Vagina (tissue), 2 donors: ENCODE results near the gene B3GALNT2. TPM values are rescaled to one million over a fixed set of nuclear protein-coding genes. Genes with fewer than 3 reads are reported as not detected.

Source experiments
- DNase-seq, 2 donors: peaks; one replicate each; pipeline ENCODE4 v3.0.0-alpha.2; 2017; ENCODE audit errors: extremely low spot score in 2 of 2
- H3K27ac ChIP-seq: fragments of 200-600 bp; sonication (generic); one replicate; pipeline ENCODE4 v1.5.1; 2019
- H3K27me3 ChIP-seq: fragments of 200-600 bp; sonication (generic); one replicate; pipeline ENCODE4 v1.5.1; 2019
- H3K36me3 ChIP-seq, 2 donors: fragments of 200-600 bp; sonication (generic); one replicate each; pipeline ENCODE4 v1.5.1; 2017 to 2019
- H3K4me1 ChIP-seq: fragments of 200-600 bp; sonication (generic); one replicate; pipeline ENCODE4 v1.5.1; 2019
- H3K4me3 ChIP-seq, 2 donors: fragments of 200-600 bp; sonication (generic); 1 replicate in 1 of 2; 2 replicates in 1 of 2; pipeline ENCODE4 v1.5.1; 2016 to 2019
- H3K9me3 ChIP-seq: fragments of 200-600 bp; sonication (generic); one replicate; pipeline ENCODE4 v1.5.1; 2019
- POLR2A ChIP-seq, 2 donors: fragments of 450-650 bp; IDR thresholded peaks; one replicate each; pipeline ENCODE4 v1.6.1; 2017; ENCODE audit warnings: antibody characterized with exemption in 2 of 2, mild to moderate bottlenecking in 2 of 2, moderate library complexity in 2 of 2
- POLR2AphosphoS5 ChIP-seq, 2 donors: sonication (generic); formaldehyde crosslinking; IDR thresholded peaks; one replicate each; pipeline ENCODE4 v1.9.0; 2017; ENCODE audit warnings: antibody characterized with exemption in 2 of 2, mild to moderate bottlenecking in 2 of 2, low read depth in 1 of 2; ENCODE audit not compliant: insufficient read depth in 1 of 2
- intact Hi-C: fragments of 100-400 bp; cut with DNase I; formaldehyde crosslinking; loops from one replicate; pipeline ENCODE4 v1.15.1; 2023
- total RNA-seq: library from RNA; depleted of rRNA; stranded (reverse); fragments of >200 nt; gene quantifications from one replicate; pipeline ENCODE4 v1.2.3, GENCODE V29; 2016
- TF ChIP-seq, protein P1 (sequence below), 3 experiments: fragments of 450-650 bp in 2 of 3; fragments of 200-600 bp in 1 of 3; sonication (generic) in 1 of 3; IDR thresholded peaks; one replicate each; pipeline ENCODE4 v1.5.1; 2017 to 2019; ENCODE audit warnings: antibody characterized with exemption in 3 of 3, mild to moderate bottlenecking in 2 of 3, moderate library complexity in 2 of 3

The B3GALNT2 gene
- total RNA-seq, 1 donor from 2014 or later: 48.6 TPM

DNA sequence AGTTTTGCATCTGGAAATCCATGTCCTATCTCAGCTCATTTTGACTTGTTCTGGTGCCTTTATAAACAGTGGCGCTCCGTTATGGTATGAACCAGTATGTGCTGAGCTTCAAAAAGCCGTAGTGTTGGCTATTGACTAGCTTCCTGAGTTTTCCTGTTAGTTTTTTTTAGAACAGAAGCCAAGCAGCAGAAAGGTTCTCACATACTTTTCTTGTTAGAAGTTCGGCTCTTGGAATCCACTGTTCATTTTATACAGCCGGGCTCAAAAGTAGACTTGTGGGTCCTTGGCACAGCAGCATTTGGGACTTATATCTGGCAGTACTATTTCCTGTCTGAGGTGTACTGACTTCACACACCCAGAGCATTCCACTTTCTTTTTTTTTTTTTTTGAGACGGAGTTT, 73.3 kb downstream of the B3GALNT2 start:
- intact Hi-C loops: no loop called here
- Histone ChIP-seq H3K36me3 (peaks cover 0 to 11% of the 10 kb centered on the region in 2 donors), H3K4me3 (no peak overlapping the region), H3K27ac (no peak overlapping the region), H3K9me3 (no peaks in the 10 kb centered on the region), H3K4me1 (no peaks in the 10 kb centered on the region), H3K27me3 (no peaks in the 10 kb centered on the region)
- TF ChIP-seq, protein P1, sequence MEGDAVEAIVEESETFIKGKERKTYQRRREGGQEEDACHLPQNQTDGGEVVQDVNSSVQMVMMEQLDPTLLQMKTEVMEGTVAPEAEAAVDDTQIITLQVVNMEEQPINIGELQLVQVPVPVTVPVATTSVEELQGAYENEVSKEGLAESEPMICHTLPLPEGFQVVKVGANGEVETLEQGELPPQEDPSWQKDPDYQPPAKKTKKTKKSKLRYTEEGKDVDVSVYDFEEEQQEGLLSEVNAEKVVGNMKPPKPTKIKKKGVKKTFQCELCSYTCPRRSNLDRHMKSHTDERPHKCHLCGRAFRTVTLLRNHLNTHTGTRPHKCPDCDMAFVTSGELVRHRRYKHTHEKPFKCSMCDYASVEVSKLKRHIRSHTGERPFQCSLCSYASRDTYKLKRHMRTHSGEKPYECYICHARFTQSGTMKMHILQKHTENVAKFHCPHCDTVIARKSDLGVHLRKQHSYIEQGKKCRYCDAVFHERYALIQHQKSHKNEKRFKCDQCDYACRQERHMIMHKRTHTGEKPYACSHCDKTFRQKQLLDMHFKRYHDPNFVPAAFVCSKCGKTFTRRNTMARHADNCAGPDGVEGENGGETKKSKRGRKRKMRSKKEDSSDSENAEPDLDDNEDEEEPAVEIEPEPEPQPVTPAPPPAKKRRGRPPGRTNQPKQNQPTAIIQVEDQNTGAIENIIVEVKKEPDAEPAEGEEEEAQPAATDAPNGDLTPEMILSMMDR (IDR thresholded peaks at IDR 0.05): no peak
- no peak for TF ChIP-seq POLR2AphosphoS5 (IDR thresholded peaks at IDR 0.05; ENCODE audit: insufficient read depth in 1 of 2, low read depth in 1 of 2)
- TF ChIP-seq POLR2A (IDR thresholded peaks at IDR 0.05): no peak
- DNase-seq: no peak

DNA sequence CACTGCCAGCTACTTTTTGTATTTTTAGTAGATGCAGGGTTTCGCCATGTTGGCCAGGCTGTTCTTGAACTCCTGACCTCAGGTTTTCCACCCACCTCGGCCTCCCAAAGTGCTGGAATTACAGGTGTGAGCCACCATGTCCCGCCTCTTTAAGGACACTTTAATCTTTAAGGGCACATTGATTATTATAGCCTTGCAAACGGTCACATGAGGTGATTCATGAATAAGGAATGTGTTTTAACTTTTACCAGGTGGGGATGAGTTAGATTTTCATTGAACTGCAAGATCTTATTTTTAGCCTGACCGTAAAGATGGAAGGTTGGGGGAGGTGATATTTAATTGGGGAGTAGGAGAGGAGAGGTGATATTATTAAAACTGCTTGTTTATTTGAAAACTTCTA, 75.1 kb downstream of the B3GALNT2 start:
- peaks cover 0 to 5% of the 10 kb centered on the region in 2 donors for H3K36me3 ChIP-seq
- no peaks in the 10 kb centered on the region for H3K27me3 ChIP-seq
- no peak overlapping the region for H3K27ac ChIP-seq
- no peaks in the 10 kb centered on the region for H3K4me1 ChIP-seq
- no peak overlapping the region for H3K4me3 ChIP-seq
- no peak for TF ChIP-seq POLR2A (IDR thresholded peaks at IDR 0.05)
- TF ChIP-seq, protein P1 (IDR thresholded peaks at IDR 0.05): no peak
- TF ChIP-seq POLR2AphosphoS5 (IDR thresholded peaks at IDR 0.05; ENCODE audit: insufficient read depth in 1 of 2, low read depth in 1 of 2): no peak
- intact Hi-C loops: no loop called here
- H3K9me3 ChIP-seq: no peaks in the 10 kb centered on the region
- DNase-seq: no peak

DNA sequence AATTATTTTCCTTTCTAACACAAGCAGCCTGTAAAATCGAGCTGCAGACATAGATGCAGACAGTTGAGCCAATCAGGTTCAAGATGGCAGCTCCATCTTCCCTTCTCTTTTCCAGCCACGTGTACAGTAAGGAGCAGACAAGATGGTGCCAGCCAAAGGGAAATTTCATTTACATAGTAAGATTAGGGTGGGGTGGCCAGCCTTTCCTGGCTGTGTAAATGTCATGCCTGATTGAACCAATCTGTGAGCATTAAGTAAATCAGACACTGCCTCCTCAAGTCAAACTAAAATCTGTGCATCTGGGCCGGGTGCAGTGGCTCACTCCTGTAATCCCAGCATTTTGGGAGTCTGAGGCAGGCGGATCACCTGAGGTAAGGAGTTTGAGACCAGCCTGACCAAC, 76.8 kb downstream of the B3GALNT2 start:
- H3K27me3 ChIP-seq: no peaks in the 10 kb centered on the region
- H3K9me3 ChIP-seq: no peaks in the 10 kb centered on the region
- no peak overlapping the region for H3K27ac ChIP-seq
- no peaks in the 10 kb centered on the region for H3K4me1 ChIP-seq
- DNase-seq: no peak
- intact Hi-C loops: no loop called here
- H3K36me3 ChIP-seq: no peaks in the 10 kb centered on the region
- TF ChIP-seq POLR2A (IDR thresholded peaks at IDR 0.05) (no peak), POLR2AphosphoS5 (IDR thresholded peaks at IDR 0.05; ENCODE audit: insufficient read depth in 1 of 2, low read depth in 1 of 2) (no peak)
- TF ChIP-seq, protein P1 (IDR thresholded peaks at IDR 0.05): no peak
- no peak overlapping the region for H3K4me3 ChIP-seq

DNA sequence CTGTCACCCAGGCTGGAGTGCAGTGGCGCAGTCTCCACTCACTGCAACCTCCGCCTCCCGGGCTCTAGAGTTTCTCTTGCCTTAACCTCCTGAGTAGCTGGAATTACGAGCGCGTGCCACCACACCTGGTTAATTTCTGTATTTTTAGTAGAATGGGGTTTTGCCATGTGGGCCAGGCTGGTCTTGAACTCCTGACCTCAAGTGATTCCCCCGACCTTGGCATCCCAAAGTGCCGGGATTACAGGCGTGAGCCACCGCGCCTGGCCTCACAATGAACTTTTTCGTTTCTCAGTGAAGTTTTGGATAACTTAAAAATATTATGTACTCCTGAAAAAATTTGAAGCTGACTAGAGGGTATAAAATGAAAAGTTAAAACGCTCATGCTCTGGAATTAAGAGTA, 77.6 kb downstream of the B3GALNT2 start:
- H3K27ac ChIP-seq: no peak overlapping the region
- intact Hi-C loops: no loop called here
- H3K4me1 ChIP-seq: no peaks in the 10 kb centered on the region
- H3K27me3 ChIP-seq: no peaks in the 10 kb centered on the region
- H3K36me3 ChIP-seq: no peaks in the 10 kb centered on the region
- TF ChIP-seq POLR2AphosphoS5 (IDR thresholded peaks at IDR 0.05; ENCODE audit: insufficient read depth in 1 of 2, low read depth in 1 of 2) (no peak), POLR2A (IDR thresholded peaks at IDR 0.05) (no peak)
- TF ChIP-seq, protein P1 (IDR thresholded peaks at IDR 0.05): no peak
- H3K4me3 ChIP-seq: no peak overlapping the region
- DNase-seq: no peak
- H3K9me3 ChIP-seq: no peaks in the 10 kb centered on the region

DNA sequence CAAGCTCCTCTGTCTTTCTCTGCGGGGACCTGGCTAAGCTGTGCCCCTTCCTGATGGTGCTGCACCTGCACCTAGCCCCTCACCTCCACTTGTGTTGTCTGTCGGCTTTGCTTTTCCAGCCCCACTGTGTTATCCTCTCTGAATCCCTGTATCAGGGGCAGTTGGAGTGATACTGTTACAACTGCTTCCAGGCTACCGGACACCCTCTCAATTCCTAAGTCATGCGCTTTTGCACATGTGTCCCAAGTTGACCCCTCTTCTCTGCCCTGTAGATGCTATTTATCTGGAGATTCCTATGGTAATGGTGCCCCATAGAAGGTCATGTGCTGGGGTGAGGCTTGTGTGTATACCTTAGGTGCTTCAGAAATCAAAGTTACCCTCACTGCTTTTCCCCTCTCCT, 78.1 kb downstream of the B3GALNT2 start:
- no peaks in the 10 kb centered on the region for H3K36me3 ChIP-seq
- TF ChIP-seq POLR2A (IDR thresholded peaks at IDR 0.05): no peak
- TF ChIP-seq, protein P1 (IDR thresholded peaks at IDR 0.05): no peak
- no peak for TF ChIP-seq POLR2AphosphoS5 (IDR thresholded peaks at IDR 0.05; ENCODE audit: insufficient read depth in 1 of 2, low read depth in 1 of 2)
- no peak for DNase-seq
- H3K27ac ChIP-seq: no peak overlapping the region
- H3K9me3 ChIP-seq: no peaks in the 10 kb centered on the region
- no peaks in the 10 kb centered on the region for H3K4me1 ChIP-seq
- intact Hi-C loops: no loop called here
- H3K4me3 ChIP-seq: no peak overlapping the region
- H3K27me3 ChIP-seq: no peaks in the 10 kb centered on the region
